Small intestine (tissue), 7 donors: ENCODE results near the gene ABHD8. TPM values are rescaled to one million over a fixed set of nuclear protein-coding genes. Genes with fewer than 3 reads are reported as not detected.

ENCODE experiments used
- DNase-seq, 2 donors: peaks; one replicate each; pipeline versions ENCODE4 v3.0.0 to v3.0.0-alpha.2; 2013
- FAIRE-seq: peaks from 2 replicates; lab custom pipeline; 2012; peaks lifted over from hg19 to GRCh38; lab: Jason Lieb, UNC
- H3K27ac ChIP-seq, 3 donors: one replicate each; pipeline ENCODE4 v1.5.1; 2013; ENCODE audit warnings: low read length in 2 of 3, mild to moderate bottlenecking in 2 of 3, control low read depth in 1 of 3, inconsistent platforms in 1 of 3, low read depth in 1 of 3, moderate library complexity in 1 of 3
- H3K27me3 ChIP-seq, 3 donors: one replicate each; pipeline ENCODE4 v1.6.1; 2013; ENCODE audit warnings: low read length in 3 of 3, inconsistent platforms in 1 of 3; ENCODE audit not compliant: control insufficient read depth in 3 of 3, insufficient read depth in 3 of 3
- H3K36me3 ChIP-seq, 3 donors: one replicate each; pipeline ENCODE4 v1.6.1; 2013; ENCODE audit warnings: low read length in 3 of 3, inconsistent platforms in 1 of 3, low read depth in 1 of 3, mild to moderate bottlenecking in 1 of 3, moderate library complexity in 1 of 3; ENCODE audit not compliant: control insufficient read depth in 3 of 3, insufficient read depth in 2 of 3
- H3K4me1 ChIP-seq, 3 donors: one replicate each; pipeline ENCODE4 v1.6.1; 2013; ENCODE audit warnings: low read length in 2 of 3, inconsistent platforms in 1 of 3, low read depth in 1 of 3, mild to moderate bottlenecking in 1 of 3, moderate library complexity in 1 of 3; ENCODE audit not compliant: control insufficient read depth in 3 of 3, insufficient read depth in 2 of 3
- H3K4me3 ChIP-seq, 3 donors: one replicate each; pipeline ENCODE4 v1.5.1; 2013; ENCODE audit warnings: low read length in 3 of 3, control low read depth in 1 of 3, inconsistent platforms in 1 of 3, low read depth in 1 of 3, mild to moderate bottlenecking in 1 of 3, moderate library complexity in 1 of 3
- H3K9me3 ChIP-seq, 2 donors: one replicate each; pipeline ENCODE4 v1.6.1; 2013; ENCODE audit warnings: low read depth in 1 of 2, low read length in 1 of 2; ENCODE audit not compliant: control insufficient read depth in 2 of 2, insufficient read depth in 1 of 2
- WGBS, 3 donors: extraction: QIAGEN DNeasy Blood & Tissue Kit; methylation state at CpG; one replicate each; pipeline ENCODE4 v1.1.7; 2013; 5-methylcytosine and 5-hydroxymethylcytosine counted together
- polyA plus RNA-seq, 4 donors: library from polyadenylated mRNA; stranded (reverse) in 3 of 4; unstranded in 1 of 4; fragments of 200-250 nt in 3 of 4; fragments of 120-200 nt in 1 of 4; gene quantifications; one replicate each; pipeline versions ENCODE4 v1.2.1 to v1.2.3, GENCODE V29; 2013
- donor health status: healthy with polysubstance abuse.
- donor health status: control.
- donor health status: control.
- donor health status: Bipolar disorder and iron deficiency.
- donor health status: healthy.

ABHD8 gene
- polyA plus RNA-seq, 4 donors: 2.2 to 5.1 (median 3.9) TPM

- DNase-seq: peak in 1 of 2 donors; percentile 39
- WGBS, 3 donors: 19 to 62% (median 49%) methylated on average over 18 of the region's 18 CpGs
- Histone ChIP-seq H3K36me3 (no peaks in the 10 kb centered on the region), H3K27ac (no peak overlapping the region), H3K27me3 (no peaks in the 10 kb centered on the region), H3K4me1 (no peaks in the 10 kb centered on the region), H3K9me3 (peaks cover 0 to 15% of the 10 kb centered on the region in 2 donors), H3K4me3 (no peak overlapping the region)
- FAIRE-seq: no peak
Measured at GRCh38 chr19:17255150-17255621, 48.0 kb downstream of the ABHD8 start.

DNA sequence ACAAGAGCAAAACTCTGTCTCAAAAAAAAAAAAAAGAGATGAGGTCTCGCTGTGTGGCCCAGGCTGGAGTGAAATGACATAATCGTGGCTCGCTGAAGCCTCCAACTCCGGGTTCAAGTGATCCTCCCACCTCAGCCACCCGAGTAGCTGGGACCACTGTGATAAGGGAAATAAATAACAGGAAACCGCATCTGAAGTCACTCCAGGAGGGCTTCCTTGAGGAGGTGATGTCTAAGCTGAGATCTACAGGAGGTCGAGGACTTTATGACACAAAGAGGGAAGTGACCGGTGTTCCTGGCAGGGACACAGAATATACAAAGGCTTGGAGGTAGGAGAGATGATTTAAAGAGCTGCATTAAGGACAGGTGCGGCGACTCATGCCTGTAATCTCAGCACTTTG lies 48.6 kb downstream of the ABHD8 start:
- Histone ChIP-seq H3K4me3 (no peak overlapping the region), H3K4me1 (peaks cover 0 to 1% (median 0%) of the 10 kb centered on the region in 3 donors), H3K36me3 (no peaks in the 10 kb centered on the region), H3K27me3 (no peaks in the 10 kb centered on the region), H3K9me3 (peaks cover 0 to 10% of the 10 kb centered on the region in 2 donors), H3K27ac (no peak overlapping the region)
- FAIRE-seq: no peak
- WGBS, 3 donors: 59 to 81% (median 62%) methylated on average over 10 of the region's 10 CpGs
- no peak for DNase-seq

- Histone ChIP-seq H3K4me1 (peaks cover 0 to 31% (median 3%) of the 10 kb centered on the region in 3 donors), H3K27ac (no peak overlapping the region), H3K27me3 (no peaks in the 10 kb centered on the region), H3K36me3 (no peaks in the 10 kb centered on the region), H3K4me3 (no peak overlapping the region), H3K9me3 (no peaks in the 10 kb centered on the region)
- 71 to 80% (median 79%) methylated on average over 14 to 15 of the region's 15 CpGs for WGBS, 3 donors
- DNase-seq (peak in 1 of 2 donors; percentile 83), FAIRE-seq (no peak)
Measured at GRCh38 chr19:17249887-17250548, 53.2 kb downstream of the ABHD8 start.

GRCh38 chr19:17248011-17248776 lies 55.0 kb downstream of the ABHD8 start:
- DNase-seq (peak; percentile 73 to 75), FAIRE-seq (no peak)
- Histone ChIP-seq H3K27me3 (no peaks in the 10 kb centered on the region), H3K4me3 (no peak overlapping the region), H3K27ac (peak overlapping the region; percentile 77 to 93 (median 86)), H3K4me1 (peaks cover 0 to 34% (median 3%) of the 10 kb centered on the region in 3 donors), H3K36me3 (peaks cover 0 to 2% (median 0%) of the 10 kb centered on the region in 3 donors), H3K9me3 (no peaks in the 10 kb centered on the region)
- WGBS, 3 donors: 29 to 52% (median 44%) methylated on average over 20 to 21 of the region's 21 CpGs

DNA sequence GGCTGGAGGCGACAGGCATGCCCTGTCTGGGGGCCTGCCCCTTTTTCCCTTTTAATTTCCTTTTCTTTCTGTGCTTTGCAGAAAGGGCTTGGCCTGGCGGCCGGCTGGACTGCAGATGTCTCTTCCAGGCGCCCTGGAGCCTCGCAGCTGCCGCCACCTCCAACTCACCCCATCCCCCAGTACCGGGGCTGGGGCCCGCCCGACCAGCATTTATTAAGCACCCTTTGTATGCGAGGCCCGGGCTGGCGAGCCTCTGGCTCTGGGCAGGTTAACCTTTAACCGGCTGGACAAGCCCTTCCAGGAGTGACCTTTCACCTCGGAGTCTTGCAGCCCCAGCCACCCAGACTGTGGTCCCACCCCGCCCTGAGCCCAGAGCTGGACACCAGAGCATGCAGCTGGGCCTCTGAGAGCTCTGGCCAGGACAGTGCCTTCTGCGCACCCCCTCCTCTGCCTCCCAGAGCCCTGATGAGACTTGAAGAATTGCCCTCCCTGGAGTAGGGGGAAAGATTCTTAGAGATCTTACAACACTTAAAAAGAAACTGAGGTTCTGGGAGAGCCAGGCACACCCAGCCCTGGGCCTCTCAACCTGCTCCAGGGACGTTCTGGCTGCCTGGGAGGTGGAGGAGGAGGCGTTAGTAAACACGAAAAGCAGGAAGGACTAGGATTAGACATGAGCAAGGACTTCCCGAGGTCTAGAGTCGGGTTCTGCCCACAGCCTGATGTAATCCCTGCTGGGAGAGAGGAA lies 56.4 kb downstream of the ABHD8 start:
- Histone ChIP-seq H3K36me3 (peaks cover 0 to 5% (median 0%) of the 10 kb centered on the region in 3 donors), H3K27me3 (no peaks in the 10 kb centered on the region), H3K9me3 (no peaks in the 10 kb centered on the region), H3K4me3 (peak overlapping the region in 2 of 3 donors; percentile 59 to 93), H3K4me1 (peaks cover 0 to 42% (median 3%) of the 10 kb centered on the region in 3 donors), H3K27ac (peak overlapping the region; percentile 86 to 93 (median 93))
- WGBS, 3 donors: 13 to 17% (median 13%) methylated on average over 18 to 21 of the region's 21 CpGs
- FAIRE-seq (no peak), DNase-seq (peak in 1 of 2 donors; percentile 72)

GRCh38 chr19:17245535-17245984 lies 57.7 kb downstream of the ABHD8 start, which contains the start of gene NR2F6:
Gene NR2F6, minus strand, starts transcription at chr19:17245919. Its CDS starts 699 bp downstream, at chr19:17245220.
- FAIRE-seq: no peak
- Histone ChIP-seq H3K4me1 (peaks cover 0 to 52% (median 3%) of the 10 kb centered on the region in 3 donors), H3K9me3 (no peaks in the 10 kb centered on the region), H3K4me3 (peak within 1 kb of the TSS; percentile 86 to 98 (median 93)), H3K27ac (peak within 1 kb of the TSS; percentile 86 to 93 (median 93)), H3K36me3 (peaks cover 0 to 16% (median 0%) of the 10 kb centered on the region in 3 donors), H3K27me3 (no peaks in the 10 kb centered on the region)
- 0 to 1% (median 1%) methylated on average over 16 to 72 of the region's 72 CpGs for WGBS, 3 donors
- DNase-seq: no peak

GRCh38 chr19:17244618-17245534 lies 58.3 kb downstream of the ABHD8 start:
- H3K27ac ChIP-seq: peak overlapping the region; percentile 83 to 91 (median 85)
- H3K4me1 ChIP-seq: peaks cover 3 to 59% (median 6%) of the 10 kb centered on the region in 3 donors
- H3K4me3 ChIP-seq: peak overlapping the region; percentile 86 to 98 (median 93)
- H3K36me3 ChIP-seq: peaks cover 0 to 23% (median 4%) of the 10 kb centered on the region in 3 donors
- DNase-seq (peak in 1 of 2 donors; percentile 71), FAIRE-seq (no peak)
- no peaks in the 10 kb centered on the region for H3K9me3 ChIP-seq
- no peaks in the 10 kb centered on the region for H3K27me3 ChIP-seq
- WGBS, 3 donors: 1 to 4% (median 2%) methylated on average over 36 to 100 of the region's 100 CpGs
